ENCODE data around the gene SYT17.

GRCh38 chr16:19292186-19292585 is 124.1 kb downstream of the SYT17 start:
- TF ChIP-seq CTCF (IDR thresholded peaks at IDR 0.05; ENCODE audit: poor library complexity) = no peak
- no peak for TF ChIP-seq EZH2 (IDR thresholded peaks at IDR 0.05; ENCODE audit: borderline replicate concordance)
- TF ChIP-seq EZH2phosphoT487 (IDR thresholded peaks at IDR 0.05; ENCODE audit: low read depth, severe bottlenecking, unreplicated experiment) = no peak

Data from hepatocyte (in vitro differentiated cells).